GM10248 (cell line): ENCODE data around the gene RBM5.
A peak's percentile ranks its signal among the peaks of the same experiment; 100 is the strongest.

Experiments
- CTCF ChIA-PET: fragments of 300-600 bp; sonication (Branson Sonifier 250); formaldehyde crosslinking; extraction: SDS; loops from one replicate; lab custom pipeline; 2021; ENCODE audit warnings: antibody characterized with exemption; lab: Yijun Ruan, JAX
- POLR2A ChIA-PET: fragments of 350-650 bp; sonication (Branson Sonifier 250); formaldehyde crosslinking; extraction: SDS; loops from one replicate; lab custom pipeline; 2020; ENCODE audit warnings: antibody characterized with exemption; lab: Yijun Ruan, JAX
- DNase-seq: peaks from one replicate; pipeline ENCODE4 v3.0.0; 2012; ENCODE audit errors: extremely low spot score
- TF ChIP-seq, protein P1 (sequence below): IDR thresholded peaks from 2 replicates; pipeline ENCODE4 v1.5.1; 2012; ENCODE audit warnings: mild to moderate bottlenecking, low read depth; ENCODE audit errors: extremely low read depth, missing control alignments, control extremely low read depth

Gene RBM5

DNA sequence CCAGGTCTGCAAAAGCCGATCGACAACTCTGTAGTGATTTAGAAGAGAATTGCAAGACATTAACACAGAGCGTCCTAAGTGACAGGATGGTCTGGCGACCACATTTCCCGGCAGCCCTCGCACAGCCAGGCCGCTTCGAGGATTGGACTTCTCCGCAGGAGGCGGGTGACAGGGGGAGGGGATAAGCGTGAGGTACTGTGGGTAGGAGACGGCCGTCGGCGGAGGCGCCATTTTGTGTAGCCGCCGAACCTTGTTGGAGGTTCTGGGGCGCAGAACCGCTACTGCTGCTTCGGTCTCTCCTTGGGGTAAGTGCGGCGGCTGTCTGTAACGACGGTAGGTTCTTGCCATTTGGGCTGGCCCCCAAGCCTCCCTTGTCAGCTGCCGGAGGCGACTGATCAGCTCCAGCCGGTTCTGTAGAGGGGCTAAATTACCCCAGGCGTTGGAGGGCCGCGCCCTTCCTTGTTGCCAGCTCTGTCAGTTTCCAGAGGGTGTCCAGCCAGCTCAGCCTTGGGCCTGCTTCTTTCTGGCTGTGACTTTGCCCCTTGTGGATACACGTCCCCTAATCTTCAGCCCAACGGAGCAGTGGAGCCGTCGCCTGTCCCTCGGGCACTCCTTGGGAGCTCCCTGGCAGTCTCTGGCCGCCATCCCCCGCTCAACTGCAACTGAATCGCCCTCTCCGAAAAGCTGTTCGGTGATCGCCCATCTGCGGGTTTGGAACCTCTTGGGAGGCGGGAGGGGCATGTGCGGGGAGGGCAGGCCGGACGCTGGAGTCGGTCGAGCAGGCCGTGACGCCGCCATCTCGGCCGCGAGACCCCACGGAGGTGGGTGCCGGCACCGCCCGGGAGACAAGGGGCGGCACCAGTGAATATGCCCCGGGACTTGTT is at the start of gene RBM5:
TSS of gene RBM5 (plus strand) at position 195 of the 884 bp plus-strand sequence. CDS start 1,516 bp downstream, outside the sequence.
- DNase-seq, result peak; percentile 97
- POLR2A ChIA-PET, result interaction anchor here (1.1 kb wide), 1 partner anchor 52 kb away, joined by 3 read pairs; no protein-coding TSS in a partner anchor
- CTCF ChIA-PET, result interaction anchor here (1.1 to 1.8 kb wide), 4 partner anchors 9 to 31 kb away, joined by 3 to 5 read pairs (median 3); no protein-coding TSS in a partner anchor
- TF ChIP-seq, protein P1, sequence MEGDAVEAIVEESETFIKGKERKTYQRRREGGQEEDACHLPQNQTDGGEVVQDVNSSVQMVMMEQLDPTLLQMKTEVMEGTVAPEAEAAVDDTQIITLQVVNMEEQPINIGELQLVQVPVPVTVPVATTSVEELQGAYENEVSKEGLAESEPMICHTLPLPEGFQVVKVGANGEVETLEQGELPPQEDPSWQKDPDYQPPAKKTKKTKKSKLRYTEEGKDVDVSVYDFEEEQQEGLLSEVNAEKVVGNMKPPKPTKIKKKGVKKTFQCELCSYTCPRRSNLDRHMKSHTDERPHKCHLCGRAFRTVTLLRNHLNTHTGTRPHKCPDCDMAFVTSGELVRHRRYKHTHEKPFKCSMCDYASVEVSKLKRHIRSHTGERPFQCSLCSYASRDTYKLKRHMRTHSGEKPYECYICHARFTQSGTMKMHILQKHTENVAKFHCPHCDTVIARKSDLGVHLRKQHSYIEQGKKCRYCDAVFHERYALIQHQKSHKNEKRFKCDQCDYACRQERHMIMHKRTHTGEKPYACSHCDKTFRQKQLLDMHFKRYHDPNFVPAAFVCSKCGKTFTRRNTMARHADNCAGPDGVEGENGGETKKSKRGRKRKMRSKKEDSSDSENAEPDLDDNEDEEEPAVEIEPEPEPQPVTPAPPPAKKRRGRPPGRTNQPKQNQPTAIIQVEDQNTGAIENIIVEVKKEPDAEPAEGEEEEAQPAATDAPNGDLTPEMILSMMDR, result no peak

DNA sequence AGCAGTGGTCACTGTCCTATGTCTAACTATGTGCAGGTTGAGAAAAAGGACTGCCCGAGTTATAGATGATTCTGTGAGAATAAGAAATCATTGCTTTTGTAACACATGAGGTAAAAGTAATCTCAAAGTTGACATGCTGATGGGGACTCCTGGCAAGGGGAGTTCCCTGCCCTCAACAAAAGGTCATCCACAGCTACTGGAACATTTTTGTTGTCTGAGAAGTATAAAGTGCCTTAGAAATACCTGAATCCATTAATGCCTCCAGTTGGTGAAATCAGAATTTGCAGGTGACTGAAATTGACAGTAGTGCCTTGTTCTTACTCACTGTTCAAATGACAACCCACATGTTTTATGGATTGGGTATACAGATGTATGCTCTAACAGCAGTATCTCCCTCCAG is 43.7 kb upstream of the RBM5 start:
- CTCF ChIA-PET, result interaction anchor here (0.8 to 1.2 kb wide), 4 partner anchors 9 to 22 kb away, joined by 3 to 4 read pairs (median 4); no protein-coding TSS in a partner anchor
- POLR2A ChIA-PET, result no interaction called here
- TF ChIP-seq, protein P1, result no peak
- DNase-seq, result no peak

DNA sequence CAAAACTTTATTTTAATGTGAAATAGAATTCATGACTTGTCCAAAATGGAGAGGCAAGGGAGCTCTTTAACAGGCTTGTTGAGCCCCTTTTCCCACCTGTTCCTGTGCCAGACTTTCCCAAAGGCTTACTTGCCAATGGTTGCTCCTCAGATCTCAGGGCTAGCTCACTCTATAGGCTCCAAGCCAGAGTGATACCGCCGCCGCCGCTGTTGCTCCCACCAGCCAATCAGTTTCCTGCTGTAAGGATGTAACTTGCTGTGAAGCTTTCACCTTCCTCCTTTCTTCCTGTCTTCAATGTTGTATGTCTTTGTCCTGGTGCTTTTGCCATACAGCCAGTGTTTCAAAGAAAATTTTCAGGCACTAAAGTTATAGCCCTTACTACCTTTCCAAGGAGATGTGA is 41.3 kb upstream of the RBM5 start:
- DNase-seq, result no peak
- ChIA-PET POLR2A (no interaction called here), CTCF (interaction anchor here (0.5 to 1.5 kb wide), 4 partner anchors 9 to 67 kb away, joined by 3 to 7 read pairs (median 4); no protein-coding TSS in a partner anchor)
- TF ChIP-seq, protein P1, result no peak

DNA sequence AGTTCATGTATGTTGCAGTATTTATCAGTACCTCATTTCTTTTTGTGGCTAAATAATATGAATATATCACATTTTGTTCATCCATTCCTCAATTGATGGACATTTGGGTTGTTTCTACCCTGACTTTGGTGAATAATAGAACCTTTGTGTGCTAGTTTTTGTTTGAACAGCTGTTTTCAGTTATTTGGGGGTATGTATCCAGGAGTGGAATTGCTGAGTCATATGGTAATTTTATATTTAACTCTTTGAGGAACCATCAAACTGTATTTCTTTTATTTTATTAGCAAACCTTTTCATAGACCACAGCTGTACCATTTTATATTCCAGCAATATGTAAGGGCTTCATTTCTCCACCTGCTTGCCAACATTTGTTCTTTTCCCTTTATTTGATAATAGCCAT is 38.4 kb upstream of the RBM5 start:
- POLR2A ChIA-PET, result interaction anchor here (0.6 kb wide), 1 partner anchor 1584 kb away, joined by 3 read pairs; no protein-coding TSS in a partner anchor

DNA sequence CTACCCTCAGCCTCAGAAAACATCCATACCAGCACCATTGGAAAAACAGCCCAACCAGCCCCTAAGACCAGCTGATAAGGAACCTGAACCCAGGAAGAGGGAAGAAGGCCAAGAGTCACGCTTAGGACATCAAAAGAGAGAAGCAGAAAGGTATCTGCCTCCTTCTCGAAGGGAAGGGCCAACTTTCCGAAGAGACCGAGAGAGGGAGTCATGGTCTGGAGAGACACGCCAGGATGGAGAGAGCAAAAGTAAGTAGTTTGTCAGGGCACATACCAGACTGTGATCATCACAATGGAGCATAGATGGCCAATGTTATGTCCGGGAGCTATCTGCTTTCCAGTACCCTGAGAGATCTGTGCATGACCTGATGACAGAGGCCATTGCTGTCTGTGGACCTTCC is 31.0 kb upstream of the RBM5 start:
- CTCF ChIA-PET, result interaction anchor here (0.9 to 2.3 kb wide), 3 partner anchors 9 to 193 kb away, joined by 3 to 11 read pairs (median 3); no protein-coding TSS in a partner anchor
- POLR2A ChIA-PET, result no interaction called here
- DNase-seq, result no peak
- TF ChIP-seq, protein P1, result no peak

More for the DNA sequence above, 38.4 kb upstream of the RBM5 start:
- TF ChIP-seq, protein P1, result no peak
- CTCF ChIA-PET, result interaction anchor here (1.0 to 1.5 kb wide), 3 partner anchors 15 to 30 kb away, joined by 3 to 4 read pairs (median 4); no protein-coding TSS in a partner anchor
- no peak for DNase-seq

DNA sequence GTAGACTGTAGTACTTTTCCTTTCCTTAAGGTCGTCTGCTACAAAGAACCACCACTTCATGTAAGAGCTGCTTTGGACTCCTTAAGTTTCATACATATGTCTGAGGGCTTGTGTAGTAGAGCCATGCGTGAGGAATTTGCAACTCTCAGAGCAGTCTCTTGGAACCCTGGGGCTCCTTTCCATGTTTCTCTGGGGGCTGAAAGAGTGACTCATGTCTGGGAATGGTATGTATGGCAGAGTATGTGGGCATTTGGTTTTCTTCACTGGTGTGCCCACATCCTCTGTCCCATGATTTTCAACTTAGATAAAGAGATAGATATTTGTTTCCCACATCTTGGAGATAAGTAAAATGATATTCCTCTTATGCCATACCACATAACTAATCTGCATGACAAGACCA is 20.6 kb upstream of the RBM5 start:
- POLR2A ChIA-PET, result interaction anchor here (0.6 kb wide), 1 partner anchor 39 kb away, joined by 4 read pairs; no protein-coding TSS in a partner anchor
- TF ChIP-seq, protein P1, result no peak
- CTCF ChIA-PET, result interaction anchor here (0.8 to 3.6 kb wide), 6 partner anchors 11 to 159 kb away, joined by 3 to 11 read pairs (median 6); no protein-coding TSS in a partner anchor
- DNase-seq, result no peak
